Hypothalamus (tissue), 51 donors: Measurements from ENCODE around the gene LARP7.
"Not testable (repeated sequence)": the region's sequence is repeated elsewhere in the genome, so short reads cannot be mapped to it uniquely, and the experiment has no call there.

Experiments used
- DNase-seq, 51 donors: peaks; one replicate each; lab custom pipeline; 2025; lab: John Stamatoyannopoulos, UW

LARP7 gene

GRCh38 chr4:112636688-112637551, at the start of gene LARP7, which contains the start of gene ZGRF1:
Gene LARP7 (plus strand): TSS chr4:112637143. CDS start chr4:112644670, 7,527 bp downstream.
Gene ZGRF1 (minus strand): TSS chr4:112636909. CDS start chr4:112633176, 3,733 bp downstream.
- peak; percentile 74 to 100 (median 98) for DNase-seq

GRCh38 chr4:112589206-112589605, 47.7 kb upstream of the LARP7 start:
- no peak for DNase-seq

GRCh38 chr4:112591593-112591992, 45.4 kb upstream of the LARP7 start:
- no peak for DNase-seq

- no peak for DNase-seq
Measured at GRCh38 chr4:112592717-112593116, 44.2 kb upstream of the LARP7 start.

GRCh38 chr4:112593438-112594133, 43.4 kb upstream of the LARP7 start:
- DNase-seq, result no peak

- no peak for DNase-seq
Measured at GRCh38 chr4:112594993-112595392, 42.0 kb upstream of the LARP7 start.

- DNase-seq, result peak in 28 of 51 donors; percentile 0 to 66 (median 20)
Measured at GRCh38 chr4:112604589-112604988, 32.4 kb upstream of the LARP7 start.

- not testable (repeated sequence) for DNase-seq
Measured at GRCh38 chr4:112612814-112613213, 24.1 kb upstream of the LARP7 start.

- DNase-seq, result no peak
Measured at GRCh38 chr4:112616984-112617383, 20.0 kb upstream of the LARP7 start.

- DNase-seq, result no peak
Measured at GRCh38 chr4:112626228-112626627, 10.7 kb upstream of the LARP7 start.

- peak in 1 of 51 donors; percentile 54 for DNase-seq
Measured at GRCh38 chr4:112633477-112634235, 3.3 kb upstream of the LARP7 start.

- no peak for DNase-seq
Measured at GRCh38 chr4:112637552-112637866, 566 bp downstream of the LARP7 start.

- DNase-seq, result no peak
Measured at GRCh38 chr4:112642526-112642925, 5.6 kb downstream of the LARP7 start.

- not testable (repeated sequence) for DNase-seq
Measured at GRCh38 chr4:112644595-112645535, 7.9 kb downstream of the LARP7 start.

- no peak for DNase-seq
Measured at GRCh38 chr4:112645541-112646329, 8.8 kb downstream of the LARP7 start.

- DNase-seq, result no peak
Measured at GRCh38 chr4:112646632-112647537, 9.9 kb downstream of the LARP7 start.

GRCh38 chr4:112647785-112648184, 10.8 kb downstream of the LARP7 start:
- DNase-seq, result no peak
